Forelimb muscle (tissue), 1 donor: ENCODE measurements around the gene MRPS22. TPM values are rescaled to one million over a fixed set of nuclear protein-coding genes. Genes with fewer than 3 reads are reported as not detected.
"Not testable (repeated sequence)": the region's sequence is repeated elsewhere in the genome, so short reads cannot be mapped to it uniquely, and the experiment has no call there.

Source experiments
- DNase-seq: peaks from one replicate; pipeline ENCODE4 v3.0.0-alpha.2; 2013; ENCODE audit warnings: low read depth
- polyA plus RNA-seq: library from polyadenylated mRNA; unstranded; fragments of 120-200 nt; gene quantifications from one replicate; pipeline ENCODE4 v1.2.1, GENCODE V29; 2013; ENCODE audit not compliant: insufficient read length

MRPS22 gene
- polyA plus RNA-seq, 1 donor: 49.8 TPM

DNA sequence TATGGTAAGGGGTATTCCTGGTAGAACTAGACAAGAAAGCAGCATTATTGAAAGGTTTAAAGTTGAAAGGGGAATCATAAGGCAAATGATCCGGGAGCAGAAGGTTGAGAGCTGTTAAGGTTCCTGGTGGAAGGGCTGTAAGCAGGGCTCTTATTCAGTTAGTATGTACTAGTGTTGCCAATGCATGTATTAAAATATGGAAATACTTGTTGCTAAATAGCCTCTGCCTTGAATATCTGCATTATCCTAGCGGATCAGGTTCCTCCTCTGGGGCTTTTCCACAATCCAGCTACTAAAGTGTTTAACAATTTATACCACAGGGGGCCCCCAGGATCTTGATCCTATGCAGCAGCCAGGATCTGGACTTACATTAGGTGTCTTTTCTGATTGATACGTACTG, 52.9 kb downstream of the MRPS22 start:
- no peak for DNase-seq

DNA sequence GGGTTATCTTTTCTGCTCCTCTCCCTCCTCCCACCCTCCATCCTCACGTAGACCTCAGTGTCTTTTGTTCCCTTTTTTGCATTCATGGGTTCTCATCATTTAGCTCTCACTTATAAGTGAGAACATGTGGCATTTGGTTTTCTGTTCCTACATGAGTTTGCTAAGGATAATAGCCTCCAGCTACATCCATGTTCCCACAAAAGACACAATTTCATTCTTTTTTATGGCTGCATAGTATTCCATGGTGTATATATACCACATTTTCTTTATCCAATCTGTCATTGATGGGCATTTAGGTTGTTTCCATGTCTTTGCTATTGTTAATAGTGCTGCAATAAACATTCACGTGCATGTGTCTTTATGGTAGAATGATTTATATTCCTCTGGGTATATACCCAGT, 57.3 kb downstream of the MRPS22 start:
- not testable (repeated sequence) for DNase-seq

Other genes with a start within 250 kb of the MRPS22 start
- 90.8 TPM for gene COPB2, start 45.6 kb downstream of the MRPS22 start, polyA plus RNA-seq
- 0.32 TPM for gene RBP2, start 132.5 kb downstream of the MRPS22 start, polyA plus RNA-seq
- 93.4 TPM for gene RBP1, start 195.7 kb downstream of the MRPS22 start, polyA plus RNA-seq